DND-41 (cell line): ENCODE data around the gene COPA.

Experiments
- ATAC-seq: fragments of 200-7000 bp; cut with Tn5 transposase; 3 replicates; pipeline ENCODE4 v1.9.1; 2021; ENCODE audit warnings: low read depth; ENCODE audit not compliant: insufficient read depth
- DNase-seq: peaks from one replicate; pipeline ENCODE4 v3.0.0-alpha.2; 2020
- H2AFZ ChIP-seq: 2 replicates; pipeline ENCODE4 v1.6.0; 2012; ENCODE audit warnings: low read depth, low read length
- H3K27ac ChIP-seq: 2 replicates; pipeline ENCODE4 v1.5.1; 2012; ENCODE audit warnings: low read length, inconsistent platforms
- H3K27me3 ChIP-seq: fragments of 200-600 bp; sonication (generic); 2 replicates; pipeline ENCODE4 v1.6.0; 2012; ENCODE audit warnings: low read length, mild to moderate bottlenecking, inconsistent platforms; ENCODE audit not compliant: insufficient read depth, poor library complexity
- H3K36me3 ChIP-seq: 2 replicates; pipeline ENCODE4 v1.5.1; 2012; ENCODE audit warnings: low read length, inconsistent platforms; ENCODE audit not compliant: insufficient read depth
- H3K4me1 ChIP-seq: 2 replicates; pipeline ENCODE4 v1.5.1; 2012; ENCODE audit warnings: mild to moderate bottlenecking, low read length; ENCODE audit not compliant: insufficient read depth
- H3K4me2 ChIP-seq: 2 replicates; pipeline ENCODE4 v1.6.0; 2012; ENCODE audit warnings: mild to moderate bottlenecking, moderate library complexity, low read length, inconsistent platforms; ENCODE audit not compliant: insufficient read depth
- H3K4me3 ChIP-seq, 2 experiments: fragments of 200-600 bp in 1 of 2; shearing (Covaris generic) in 1 of 2; 2 replicates each; pipeline ENCODE4 v1.5.1; 2012 to 2016; ENCODE audit warnings: inconsistent platforms in 2 of 2, low read length in 2 of 2, mild to moderate bottlenecking in 2 of 2, low read depth in 1 of 2, moderate library complexity in 1 of 2
- H3K79me2 ChIP-seq: 2 replicates; pipeline ENCODE4 v1.6.0; 2012; ENCODE audit warnings: low read length, inconsistent platforms; ENCODE audit not compliant: insufficient read depth
- H3K9ac ChIP-seq: 2 replicates; pipeline ENCODE4 v1.6.0; 2012; ENCODE audit warnings: low read depth, mild to moderate bottlenecking, inconsistent platforms, low read length, moderate library complexity
- H3K9me3 ChIP-seq: 2 replicates; pipeline ENCODE4 v1.5.1; 2012; ENCODE audit warnings: low read length, moderate library complexity, mild to moderate bottlenecking, inconsistent platforms; ENCODE audit not compliant: insufficient read depth, severe bottlenecking
- H4K20me1 ChIP-seq: 2 replicates; pipeline ENCODE4 v1.6.0; 2012; ENCODE audit warnings: low read length; ENCODE audit not compliant: insufficient read depth
- EZH2 ChIP-seq: IDR thresholded peaks from 3 replicates; pipeline ENCODE4 v1.6.1; 2012; ENCODE audit warnings: borderline replicate concordance, low read depth, mild to moderate bottlenecking, moderate library complexity, low read length, inconsistent platforms; ENCODE audit not compliant: severe bottlenecking
- TF ChIP-seq, protein P1 (sequence below): IDR thresholded peaks from 2 replicates; pipeline ENCODE4 v1.5.1; 2012; ENCODE audit warnings: borderline replicate concordance, low read length, moderate library complexity, mild to moderate bottlenecking; ENCODE audit not compliant: poor library complexity, severe bottlenecking; ENCODE audit errors: extremely low read depth

Gene COPA

DNA sequence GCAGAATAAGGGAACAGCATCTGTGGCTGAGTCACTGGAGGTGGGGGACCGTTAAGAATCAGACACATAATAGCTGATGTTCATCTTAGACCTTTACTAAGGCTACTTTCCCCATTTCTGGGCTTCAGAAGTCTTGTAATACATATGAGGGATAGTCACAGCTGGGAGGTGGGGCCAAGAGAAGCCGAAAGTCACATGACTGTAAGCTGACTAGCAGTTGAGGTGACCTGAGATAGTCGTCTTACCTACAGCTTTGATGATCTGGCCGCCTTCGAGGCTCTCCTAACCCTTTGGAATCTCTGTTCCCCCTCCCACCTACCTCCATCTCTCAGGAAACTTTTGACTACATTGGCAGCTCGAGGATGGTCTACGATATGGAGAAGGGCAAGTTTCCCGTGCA lies 9.5 kb upstream of the COPA start:
- Histone ChIP-seq H2AFZ (no peak overlapping the region), H3K4me2 (no peak overlapping the region), H3K27ac (no peak overlapping the region), H3K27me3 (no peaks in the 10 kb centered on the region), H3K79me2 (no peaks in the 10 kb centered on the region), H3K4me3 (no peak overlapping the region), H3K4me1 (no peaks in the 10 kb centered on the region), H3K9me3 (no peaks in the 10 kb centered on the region), H4K20me1 (no peaks in the 10 kb centered on the region), H3K9ac (no peak overlapping the region), H3K36me3 (peaks cover 96% of the 10 kb centered on the region)
- ATAC-seq, result no peak
- DNase-seq, result no peak
- TF ChIP-seq, protein P1, sequence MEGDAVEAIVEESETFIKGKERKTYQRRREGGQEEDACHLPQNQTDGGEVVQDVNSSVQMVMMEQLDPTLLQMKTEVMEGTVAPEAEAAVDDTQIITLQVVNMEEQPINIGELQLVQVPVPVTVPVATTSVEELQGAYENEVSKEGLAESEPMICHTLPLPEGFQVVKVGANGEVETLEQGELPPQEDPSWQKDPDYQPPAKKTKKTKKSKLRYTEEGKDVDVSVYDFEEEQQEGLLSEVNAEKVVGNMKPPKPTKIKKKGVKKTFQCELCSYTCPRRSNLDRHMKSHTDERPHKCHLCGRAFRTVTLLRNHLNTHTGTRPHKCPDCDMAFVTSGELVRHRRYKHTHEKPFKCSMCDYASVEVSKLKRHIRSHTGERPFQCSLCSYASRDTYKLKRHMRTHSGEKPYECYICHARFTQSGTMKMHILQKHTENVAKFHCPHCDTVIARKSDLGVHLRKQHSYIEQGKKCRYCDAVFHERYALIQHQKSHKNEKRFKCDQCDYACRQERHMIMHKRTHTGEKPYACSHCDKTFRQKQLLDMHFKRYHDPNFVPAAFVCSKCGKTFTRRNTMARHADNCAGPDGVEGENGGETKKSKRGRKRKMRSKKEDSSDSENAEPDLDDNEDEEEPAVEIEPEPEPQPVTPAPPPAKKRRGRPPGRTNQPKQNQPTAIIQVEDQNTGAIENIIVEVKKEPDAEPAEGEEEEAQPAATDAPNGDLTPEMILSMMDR, result no peak
- TF ChIP-seq EZH2, result no peak

DNA sequence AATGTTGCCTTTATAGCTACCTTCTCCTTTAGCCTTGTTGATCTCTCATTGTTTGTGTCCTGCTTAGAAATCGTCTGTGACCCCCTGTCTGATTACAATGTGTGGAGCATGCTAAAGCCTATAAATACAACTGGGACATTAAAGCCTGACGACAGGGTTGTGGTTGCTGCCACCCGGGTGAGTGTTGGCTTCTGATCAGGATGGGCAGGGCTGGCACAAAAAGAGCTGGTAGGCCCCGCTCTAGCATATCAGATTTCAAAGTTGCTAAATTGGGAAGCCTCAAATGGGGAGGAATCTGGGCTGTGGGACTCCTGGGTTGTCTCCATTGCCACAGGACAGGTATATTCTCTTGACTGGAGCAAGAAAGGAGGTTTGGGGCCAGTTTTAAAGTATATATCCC lies 8.6 kb upstream of the COPA start:
- no peak overlapping the region for H3K4me3 ChIP-seq
- no peak for TF ChIP-seq EZH2
- TF ChIP-seq, protein P1, result no peak
- DNase-seq, result no peak
- H3K9me3 ChIP-seq, result no peaks in the 10 kb centered on the region
- no peak for ATAC-seq
- H3K79me2 ChIP-seq, result no peaks in the 10 kb centered on the region
- H3K27ac ChIP-seq, result no peak overlapping the region
- H3K27me3 ChIP-seq, result no peaks in the 10 kb centered on the region
- no peak overlapping the region for H3K9ac ChIP-seq
- peaks cover 94% of the 10 kb centered on the region for H3K36me3 ChIP-seq
- no peaks in the 10 kb centered on the region for H4K20me1 ChIP-seq
- H3K4me2 ChIP-seq, result no peak overlapping the region
- no peak overlapping the region for H2AFZ ChIP-seq
- no peaks in the 10 kb centered on the region for H3K4me1 ChIP-seq

DNA sequence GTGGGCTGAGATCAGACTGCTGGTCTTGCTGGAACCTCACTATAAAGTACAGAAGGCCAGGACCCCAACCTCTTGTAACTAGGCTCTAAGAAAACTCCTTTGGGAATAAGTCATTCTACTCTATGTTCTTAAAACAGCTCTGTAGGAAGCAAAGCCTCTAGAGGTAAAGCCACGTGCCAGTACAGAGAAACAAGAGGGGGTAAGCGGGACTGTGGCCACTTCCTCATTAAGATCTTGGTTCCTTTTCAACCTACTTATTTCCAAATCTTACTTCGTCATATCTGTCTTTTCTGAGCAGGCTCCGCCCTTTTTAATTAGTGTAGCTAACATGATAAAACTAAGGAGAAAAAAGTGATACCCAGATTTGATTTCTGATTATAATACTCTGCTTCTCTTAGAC lies 3.9 kb upstream of the COPA start:
- Histone ChIP-seq H4K20me1 (no peaks in the 10 kb centered on the region), H3K4me2 (no peak overlapping the region), H3K4me3 (no peak overlapping the region)

More for the DNA sequence above, 3.9 kb upstream of the COPA start:
- no peak for ATAC-seq
- no peak for TF ChIP-seq EZH2
- TF ChIP-seq, protein P1, result no peak
- DNase-seq, result no peak
- Histone ChIP-seq H3K79me2 (peaks cover 31% of the 10 kb centered on the region), H3K4me1 (peaks cover 17% of the 10 kb centered on the region), H3K9ac (no peak overlapping the region), H3K36me3 (peaks cover 53% of the 10 kb centered on the region), H3K9me3 (no peaks in the 10 kb centered on the region), H2AFZ (no peak overlapping the region), H3K27me3 (no peaks in the 10 kb centered on the region), H3K27ac (no peak overlapping the region)
